Occipital lobe (tissue), 2 donors: ENCODE measurements around the gene FAIM2. TPM values are rescaled to one million over a fixed set of nuclear protein-coding genes. Genes with fewer than 3 reads are reported as not detected.
"Not testable (repeated sequence)": the region's sequence is repeated elsewhere in the genome, so short reads cannot be mapped to it uniquely, and the experiment has no call there.

ENCODE experiments used
- DNase-seq: peaks from one replicate; lab custom pipeline; 2025; lab: John Stamatoyannopoulos, UW
- total RNA-seq: library from RNA; depleted of rRNA; stranded (reverse); fragments of >200 nt; gene quantifications from one replicate; pipeline ENCODE4 v1.2.3, GENCODE V29; 2014

Gene FAIM2
- total RNA-seq, 1 donor from 2014 or later, result 22.3 TPM

DNA sequence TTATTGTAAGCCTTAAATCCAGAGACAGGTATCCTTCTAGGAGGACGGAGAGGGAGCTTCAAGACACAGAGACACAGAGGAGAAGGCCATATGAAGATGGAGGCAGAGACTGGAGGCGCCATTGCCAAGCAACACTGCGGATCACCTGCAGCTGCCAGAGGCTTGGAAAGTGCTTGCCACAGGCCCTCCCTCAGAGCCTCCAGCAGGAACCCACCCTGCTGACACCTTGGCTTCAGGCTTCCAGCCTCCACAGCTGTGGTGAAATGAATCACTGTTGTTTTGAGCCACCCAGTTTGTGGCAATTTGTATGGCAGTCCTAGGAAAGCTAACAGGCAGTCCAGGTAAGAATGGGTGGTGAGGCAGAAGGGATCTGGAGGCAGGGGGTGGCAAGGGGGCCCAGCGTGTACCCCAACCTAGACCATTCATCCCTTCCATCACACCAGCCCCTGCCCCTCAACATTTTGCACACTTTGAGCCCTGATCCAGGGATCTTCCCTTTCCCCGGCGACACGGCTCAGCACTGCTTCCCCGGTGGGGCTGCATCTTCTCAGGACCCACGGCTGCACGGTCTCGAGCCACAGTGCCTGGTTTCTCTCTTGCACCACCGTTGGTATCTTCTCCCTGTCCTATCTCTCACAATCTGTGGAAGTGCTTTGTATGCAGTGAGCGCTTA, 38.5 kb downstream of the FAIM2 start:
- no peak for DNase-seq

DNA sequence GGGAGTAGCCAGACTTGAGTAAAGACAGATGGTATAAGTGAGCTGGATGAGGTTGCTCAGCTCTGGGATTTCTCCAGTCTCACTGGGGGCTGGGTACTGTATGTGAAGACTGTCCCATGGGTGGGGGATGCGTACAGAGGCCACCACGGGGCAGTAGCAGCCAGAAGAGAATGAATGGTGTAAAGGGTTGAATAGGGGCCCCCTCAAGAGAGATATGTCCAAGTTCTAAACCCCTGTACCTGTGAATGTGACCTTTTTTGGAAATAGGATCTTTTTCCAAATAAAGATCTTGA, 39.0 kb downstream of the FAIM2 start:
- no peak for DNase-seq

DNA sequence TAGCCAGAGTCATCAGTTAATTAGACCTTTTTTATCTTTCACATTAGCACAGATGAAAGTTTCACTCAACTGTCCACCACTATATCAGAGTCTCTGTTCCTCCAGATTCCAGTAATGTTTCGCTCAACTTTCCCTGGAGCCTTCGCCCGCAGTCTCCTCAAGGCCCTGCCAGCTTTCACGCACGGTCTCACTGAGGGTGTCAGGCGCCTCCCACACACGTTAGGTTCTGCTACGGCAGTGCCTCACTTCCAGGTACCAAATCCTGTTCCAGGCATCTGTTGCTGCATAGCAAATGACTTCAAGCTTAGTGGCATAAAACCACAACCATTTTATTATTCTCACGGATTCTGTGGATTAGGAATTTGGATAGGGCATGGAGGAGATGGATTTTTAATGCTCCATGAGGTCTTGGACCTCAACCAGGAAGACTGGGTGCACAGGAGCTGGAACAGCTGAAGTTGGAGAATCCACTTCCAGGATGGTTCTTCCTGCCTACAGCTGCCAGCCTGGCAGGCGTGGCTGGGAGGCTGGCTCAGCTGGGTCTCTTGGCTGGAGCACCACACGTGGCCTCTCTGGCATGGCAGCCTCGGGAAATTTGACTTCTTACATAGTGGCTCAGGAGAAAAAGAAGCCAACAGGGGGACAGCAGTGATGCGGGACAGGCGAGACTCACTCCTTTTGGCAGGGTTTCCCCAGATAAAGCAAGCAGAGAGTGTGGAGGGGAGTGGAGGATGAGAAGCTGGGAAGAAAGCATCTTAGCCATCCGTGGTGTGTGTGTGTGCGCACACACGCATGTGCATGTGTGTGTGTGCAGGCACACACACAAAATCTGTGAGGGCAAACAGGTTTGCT, 39.5 kb downstream of the FAIM2 start:
- DNase-seq, result no peak

DNA sequence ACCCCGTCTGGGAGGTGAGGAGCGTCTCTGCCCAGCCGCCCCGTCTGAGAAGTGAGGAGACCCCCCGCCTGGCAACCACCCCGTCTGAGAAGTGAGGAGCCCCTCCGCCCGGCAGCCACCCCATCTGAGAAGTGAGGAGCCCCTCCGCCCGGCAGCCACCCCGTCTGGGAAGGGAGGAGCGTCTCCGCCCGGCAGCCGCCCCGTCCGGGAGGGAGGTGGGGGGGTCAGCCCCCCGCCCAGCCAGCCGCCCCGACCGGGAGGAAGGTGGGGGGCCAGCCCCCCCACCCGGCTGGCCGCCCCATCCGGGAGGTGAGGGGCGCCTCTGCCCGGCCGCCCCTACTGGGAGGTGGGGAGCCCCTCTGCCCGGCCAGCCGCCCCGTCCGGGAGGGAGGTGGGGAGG, 42.8 kb downstream of the FAIM2 start:
- not testable (repeated sequence) for DNase-seq

DNA sequence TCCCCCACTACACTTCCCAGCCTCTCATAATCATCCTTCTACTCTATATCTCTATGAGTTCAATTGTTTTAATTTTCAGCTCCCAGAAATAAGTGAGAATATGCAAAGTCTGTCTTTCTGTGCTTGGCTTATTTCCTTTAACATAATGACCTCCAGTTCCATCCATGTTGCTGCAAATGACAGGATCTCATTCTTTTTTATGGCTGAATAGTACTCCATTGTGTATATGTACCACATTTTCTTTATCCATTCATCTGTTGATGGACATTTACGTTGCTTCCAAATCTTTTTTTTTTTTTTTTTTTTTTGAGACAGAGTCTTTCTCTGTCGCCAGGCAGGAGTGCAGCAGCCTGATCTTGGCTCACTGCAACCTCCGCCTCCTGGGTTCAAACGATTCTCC, 47.8 kb downstream of the FAIM2 start:
- DNase-seq, result not testable (repeated sequence)

DNA sequence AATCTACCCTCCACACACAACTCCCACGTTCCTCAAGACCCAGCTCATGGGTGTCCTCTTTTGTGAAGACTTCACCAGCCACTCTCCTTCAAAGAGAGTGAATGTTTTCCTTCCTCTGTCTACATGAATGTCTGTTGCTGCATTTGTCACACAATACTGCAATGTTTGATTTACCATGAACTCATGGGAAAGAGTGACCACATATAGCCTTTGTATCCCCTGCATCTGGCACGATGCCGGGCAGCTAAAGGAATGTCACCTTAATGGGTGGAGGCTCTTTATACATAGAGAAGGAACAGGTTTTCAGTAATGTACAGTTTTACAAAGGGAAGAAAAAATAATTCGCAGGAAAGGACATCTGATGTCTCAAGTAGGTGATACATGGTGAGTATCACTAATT, 48.7 kb downstream of the FAIM2 start:
- DNase-seq, result no peak

DNA sequence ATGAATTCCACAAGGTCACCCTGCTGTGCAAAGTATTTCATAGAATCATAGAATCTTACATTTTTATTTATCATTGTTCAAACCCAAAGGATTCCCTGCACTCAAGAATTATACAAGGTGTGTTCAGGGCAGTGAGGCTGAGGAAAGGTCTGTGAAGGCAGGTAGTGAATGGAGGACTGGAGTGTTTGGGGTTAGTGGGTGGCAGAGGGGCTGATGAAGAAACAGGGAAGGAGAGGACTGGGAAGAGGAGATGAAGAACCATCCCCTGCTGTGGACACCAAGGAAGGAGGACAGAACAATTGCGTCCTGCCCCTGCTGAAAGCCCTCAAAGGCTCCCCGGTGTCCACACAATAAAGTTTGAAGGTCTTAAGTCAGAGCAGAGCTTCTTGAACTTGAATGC, 50.0 kb downstream of the FAIM2 start:
- no peak for DNase-seq

DNA sequence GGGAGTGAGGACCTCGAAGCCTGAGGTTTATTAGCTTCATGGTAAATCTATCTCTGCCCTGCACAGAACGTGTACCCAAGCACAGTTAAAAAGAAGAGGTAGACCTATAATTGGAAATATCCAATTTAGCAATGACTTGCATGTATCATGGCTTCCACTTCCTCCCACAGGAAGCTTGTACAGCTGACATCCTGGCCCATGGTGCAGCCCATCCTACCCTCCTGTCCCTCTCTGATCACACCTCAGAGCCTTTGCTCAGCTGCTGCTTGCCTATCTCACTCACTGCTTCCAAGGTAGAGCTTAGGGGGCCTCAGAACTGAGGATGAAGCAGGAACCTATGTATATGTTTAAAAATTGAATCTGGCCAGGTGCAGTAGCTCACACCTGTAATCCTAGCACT, 56.5 kb downstream of the FAIM2 start:
- no peak for DNase-seq

DNA sequence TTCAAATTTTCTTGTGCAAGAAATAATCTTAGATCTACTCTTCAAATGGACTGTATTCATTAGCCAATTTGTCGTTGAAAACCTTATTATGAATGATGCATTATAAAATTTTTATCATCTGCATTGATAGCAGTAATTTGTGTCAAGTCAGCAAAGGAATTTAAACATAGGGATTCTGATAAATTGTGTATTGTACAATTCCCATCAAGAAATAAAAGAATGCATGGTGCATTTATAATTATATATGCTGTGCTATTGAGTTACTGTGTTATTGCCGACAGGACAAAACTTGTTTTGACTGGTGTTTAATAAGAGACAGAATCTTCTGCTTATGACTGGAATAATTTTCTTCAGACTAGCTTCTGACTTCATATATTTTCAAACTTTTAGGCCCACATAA, 57.7 kb downstream of the FAIM2 start:
- DNase-seq, result no peak

DNA sequence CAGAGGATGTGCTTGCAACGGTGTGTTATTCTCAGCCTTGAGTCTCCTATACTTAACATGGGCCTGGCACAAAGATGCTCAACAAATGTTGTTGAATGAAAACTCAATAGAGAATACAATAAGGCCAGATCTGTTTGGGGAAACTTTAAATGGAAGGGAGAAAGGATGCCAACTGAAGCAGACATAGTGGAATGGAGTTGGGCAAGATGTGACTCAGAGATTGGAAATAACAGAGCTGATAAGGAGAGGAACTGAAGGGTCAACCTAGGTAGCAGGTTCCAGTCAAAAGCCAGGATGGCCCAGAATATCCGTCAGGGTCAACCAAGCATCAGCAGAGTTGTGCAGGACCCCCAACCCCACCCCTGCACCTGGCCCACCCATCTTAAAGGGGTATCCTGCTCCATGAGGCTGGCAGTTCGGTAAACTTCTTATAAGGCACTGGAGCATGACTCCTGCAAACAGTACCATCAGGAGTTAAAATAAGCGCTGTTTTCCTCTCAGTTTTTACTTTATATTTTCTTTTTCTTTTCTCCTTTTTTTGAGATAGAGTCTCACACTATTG, 59.7 kb downstream of the FAIM2 start:
- DNase-seq, result no peak

DNA sequence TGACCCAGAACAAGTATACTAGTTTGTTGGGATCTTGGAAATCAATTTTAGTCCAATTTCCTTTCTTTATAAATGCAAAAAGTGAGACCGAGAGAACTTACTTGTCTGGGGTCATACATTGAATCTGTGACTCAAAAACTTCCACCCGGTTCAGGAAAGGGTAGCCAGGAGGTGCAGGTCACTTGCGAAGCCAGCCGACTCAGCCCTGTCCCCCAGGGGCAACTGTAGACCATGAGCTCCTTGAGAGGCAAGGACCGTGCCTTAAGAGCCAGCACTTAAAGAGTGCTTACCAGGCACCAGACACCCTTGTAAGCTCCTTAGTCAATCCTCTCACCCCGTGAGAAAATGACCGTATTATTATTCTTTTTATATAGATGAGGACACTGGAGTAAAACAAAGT, 60.3 kb downstream of the FAIM2 start:
- no peak for DNase-seq

DNA sequence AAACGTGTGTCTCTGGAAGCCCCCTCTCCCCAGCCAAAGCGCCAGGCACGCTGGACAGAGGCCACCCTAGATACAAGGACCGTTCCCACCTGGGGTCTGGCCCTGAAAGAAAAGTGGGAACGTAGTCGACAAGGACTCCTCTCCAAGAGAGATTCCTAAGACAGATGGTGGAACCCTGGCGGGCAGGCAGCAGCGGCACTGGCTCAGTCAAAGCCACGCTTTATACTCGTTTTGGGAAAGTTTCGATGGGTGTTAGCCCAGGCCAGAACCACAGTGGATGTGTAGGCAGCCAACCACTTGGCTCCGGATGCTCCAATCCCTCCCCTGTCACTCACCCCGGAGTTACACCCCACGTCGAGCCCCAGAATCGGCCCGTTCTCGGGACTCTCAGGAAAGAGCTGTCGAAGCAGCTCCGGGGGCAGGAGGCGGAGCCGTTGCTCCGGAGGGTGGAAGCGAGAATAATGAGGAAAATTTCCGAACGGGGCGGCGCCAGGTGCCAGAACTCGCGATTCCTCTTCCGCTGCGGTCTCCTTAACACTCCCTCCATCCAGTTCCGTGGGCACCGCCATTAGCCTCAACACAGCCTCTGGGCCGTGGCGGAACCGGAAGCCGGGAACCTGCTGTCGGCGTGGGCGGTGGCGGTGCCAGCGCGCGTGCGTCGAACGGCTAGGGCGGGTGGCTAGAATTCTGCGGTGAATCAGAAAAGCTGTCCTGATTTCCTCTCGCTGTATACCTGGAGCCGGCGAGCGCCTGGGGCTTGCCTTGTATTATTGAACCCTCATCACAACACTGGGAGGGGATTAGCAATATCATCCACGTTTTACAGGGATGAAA, 61.0 kb downstream of the FAIM2 start, which contains the start of gene BCDIN3D:
Gene BCDIN3D, minus strand, starts transcription at position 588 of the 834 bp plus-strand sequence. Its CDS starts 19 bp downstream, at position 569.
- peak; percentile 91 for DNase-seq

DNA sequence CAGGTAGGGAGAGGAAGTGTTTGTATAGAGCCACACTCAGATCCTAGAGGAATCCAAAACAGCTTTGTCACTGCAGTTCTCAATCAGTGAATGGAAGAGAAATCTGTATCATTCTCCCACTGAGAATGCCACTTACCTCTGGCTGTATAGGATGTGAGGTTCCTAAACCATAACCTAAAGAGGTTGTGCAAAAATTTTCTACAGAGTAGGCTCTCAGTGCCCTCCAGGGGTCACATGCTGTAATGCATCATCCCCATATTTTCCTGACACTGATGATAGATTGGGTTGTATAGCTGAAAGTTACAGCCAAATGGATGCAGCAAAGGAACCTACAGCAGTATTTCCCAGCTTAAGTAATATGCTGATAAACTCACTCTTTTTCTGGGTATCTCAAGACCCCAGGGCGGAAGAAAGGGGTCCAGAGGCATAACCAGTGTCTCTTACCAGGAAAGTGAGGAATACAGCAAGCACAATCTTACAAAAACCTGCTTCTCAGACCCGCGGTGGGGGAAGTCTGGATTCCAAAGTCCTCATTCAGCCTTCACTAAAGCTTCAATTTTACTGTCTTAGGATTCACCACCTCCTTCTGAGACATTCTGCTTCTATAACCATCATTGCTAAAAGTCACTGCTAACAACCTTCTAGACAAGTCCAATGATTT, 64.6 kb downstream of the FAIM2 start:
- DNase-seq, result no peak

DNA sequence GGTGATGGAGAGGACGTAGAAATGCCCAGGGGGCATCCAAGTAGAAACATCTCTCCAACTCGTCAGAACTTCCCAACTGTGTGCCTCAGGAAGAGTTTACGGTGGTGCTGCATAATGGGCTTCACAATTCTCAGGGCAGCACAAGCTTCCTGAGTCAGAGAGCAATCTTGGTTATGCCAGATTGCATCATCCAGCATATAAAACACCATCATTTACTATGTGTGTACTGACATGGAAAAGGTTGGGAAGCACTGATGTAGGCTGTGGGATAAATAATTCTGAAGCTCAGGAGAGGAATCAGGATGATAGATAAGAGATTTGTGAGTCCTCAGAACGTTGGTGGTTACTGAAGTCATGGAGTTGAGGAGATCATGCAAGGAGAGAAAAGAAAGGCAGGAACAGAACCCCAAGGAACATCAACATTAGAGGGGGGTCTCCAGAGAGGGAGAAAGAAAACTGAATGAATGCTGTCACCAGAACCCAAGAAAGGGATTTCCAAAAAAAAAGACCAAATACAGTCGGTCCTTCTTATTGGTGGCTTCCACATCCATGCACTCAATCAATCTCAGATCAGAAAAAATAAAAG, 70.8 kb downstream of the FAIM2 start:
- DNase-seq, result no peak

DNA sequence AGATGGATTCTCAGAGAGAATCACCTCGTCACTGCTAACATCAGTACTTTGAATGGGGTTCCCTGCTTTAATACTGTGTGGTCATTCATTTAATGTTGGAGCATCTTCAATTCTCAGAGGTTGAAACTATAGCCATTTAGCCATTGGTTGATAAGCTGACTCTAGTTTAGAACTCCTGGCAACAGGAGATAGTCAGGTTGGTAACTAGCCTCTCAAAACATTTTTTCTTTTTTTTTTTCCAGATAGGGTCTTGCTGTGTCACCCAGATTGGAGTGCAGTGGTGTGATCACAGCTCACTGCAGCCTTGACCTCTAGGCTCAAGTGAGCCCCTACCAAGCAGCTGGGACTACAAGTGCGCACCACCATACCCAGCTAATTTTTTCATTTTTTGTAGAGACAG, 72.0 kb downstream of the FAIM2 start:
- DNase-seq, result no peak

DNA sequence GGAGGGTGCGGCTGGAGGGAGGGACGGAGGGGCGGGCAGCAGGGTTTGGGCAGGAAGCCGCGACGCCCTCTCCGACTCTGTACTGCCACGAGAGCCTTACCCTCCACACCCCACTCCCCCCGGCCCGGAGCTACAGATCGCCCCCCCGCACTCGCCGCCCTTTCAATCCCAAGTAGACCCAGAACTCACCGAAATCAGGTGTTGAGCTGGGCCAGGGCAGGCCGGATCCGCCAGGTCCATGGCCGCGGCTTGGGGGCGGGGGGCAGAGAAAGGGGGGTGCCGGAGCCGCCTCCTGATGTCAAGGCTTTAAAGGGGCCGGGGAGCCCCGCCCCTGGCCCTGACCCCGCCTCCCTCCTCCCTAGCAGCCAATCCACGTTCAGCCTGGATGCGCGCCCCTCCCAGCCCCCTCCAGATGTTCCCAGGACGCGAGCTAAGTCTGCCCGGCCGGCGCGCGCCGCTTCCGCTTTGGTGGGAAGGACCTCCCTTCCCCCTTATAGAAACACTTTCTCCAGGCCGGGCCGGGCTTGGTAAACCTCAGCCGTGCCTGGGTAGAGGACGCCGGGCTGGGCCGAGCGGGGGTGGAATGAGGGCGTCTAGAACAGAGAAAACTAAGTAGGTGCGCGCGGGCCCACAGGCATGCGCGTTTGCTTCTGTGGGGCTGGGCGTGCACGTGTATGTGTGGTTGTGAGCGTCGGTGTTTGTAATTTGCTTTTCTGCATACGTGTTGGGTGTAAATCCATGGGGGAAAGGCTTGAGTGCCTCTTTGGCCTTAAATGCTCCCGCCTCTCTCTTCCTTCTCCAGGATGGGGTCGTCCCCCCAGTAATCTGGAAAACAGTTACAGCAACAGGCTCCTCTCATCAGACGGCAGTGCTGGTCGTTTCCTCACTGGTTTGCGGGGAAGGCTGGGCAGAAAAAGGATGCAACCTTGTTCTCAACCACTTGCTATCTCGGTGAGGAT, 75.3 kb downstream of the FAIM2 start, which contains the start of gene NCKAP5L:
Gene NCKAP5L, minus strand, starts transcription at position 281 of the 959 bp plus-strand sequence. CDS start 24,369 bp downstream, outside the sequence.
- peak; percentile 91 for DNase-seq

DNA sequence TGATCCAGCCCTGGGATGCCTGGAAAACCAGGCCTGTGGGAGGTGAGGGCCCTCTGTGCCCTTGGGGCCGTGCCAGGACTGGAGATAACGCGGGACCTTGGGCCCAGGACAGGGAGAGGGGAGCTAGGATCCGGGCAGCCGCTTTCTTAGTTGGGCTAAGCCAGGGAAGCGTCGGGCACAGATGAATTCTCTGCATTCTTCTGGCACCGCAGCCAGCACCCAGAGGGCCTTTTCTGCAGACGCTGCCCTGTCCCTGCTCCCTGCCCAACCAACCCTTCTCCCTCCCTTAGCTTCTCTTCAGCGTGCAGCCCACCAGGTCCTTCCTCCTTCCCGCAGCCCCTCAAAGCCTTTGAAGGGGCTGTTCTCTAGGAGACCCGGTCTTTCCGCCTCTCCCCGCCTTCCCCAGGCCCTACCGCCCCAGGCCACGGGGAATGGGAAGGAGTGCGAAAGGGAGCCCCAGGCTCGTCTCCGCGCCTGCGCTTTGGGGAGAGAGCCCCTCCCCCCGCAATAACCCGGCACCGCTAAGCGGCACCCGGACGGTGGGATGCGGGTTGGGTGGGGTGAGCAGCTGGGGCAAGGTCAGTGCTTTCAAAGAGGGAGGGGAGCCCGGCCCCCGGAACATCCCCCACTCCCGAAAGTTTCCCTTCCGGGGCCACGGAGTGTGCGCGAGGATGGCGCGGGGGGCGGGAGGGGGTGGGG, 76.2 kb downstream of the FAIM2 start:
- peak; percentile 40 for DNase-seq

DNA sequence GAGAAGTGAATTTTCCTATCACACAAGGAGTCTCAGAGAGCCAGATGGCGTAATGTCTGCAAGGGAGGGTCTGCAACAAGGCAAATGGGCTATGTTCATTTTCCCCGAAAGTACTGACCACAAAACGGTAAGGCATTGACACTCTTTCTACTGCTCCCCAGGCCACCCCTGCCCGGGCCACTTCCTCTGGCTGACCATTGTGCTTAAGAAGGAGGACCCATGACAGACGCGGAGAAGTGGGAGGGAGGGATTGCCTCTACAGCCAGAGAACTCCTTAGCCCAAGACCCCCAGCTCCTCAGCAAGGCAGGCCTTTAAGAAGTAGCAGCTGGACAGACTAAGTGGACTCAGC, 76.7 kb downstream of the FAIM2 start:
- no peak for DNase-seq

DNA sequence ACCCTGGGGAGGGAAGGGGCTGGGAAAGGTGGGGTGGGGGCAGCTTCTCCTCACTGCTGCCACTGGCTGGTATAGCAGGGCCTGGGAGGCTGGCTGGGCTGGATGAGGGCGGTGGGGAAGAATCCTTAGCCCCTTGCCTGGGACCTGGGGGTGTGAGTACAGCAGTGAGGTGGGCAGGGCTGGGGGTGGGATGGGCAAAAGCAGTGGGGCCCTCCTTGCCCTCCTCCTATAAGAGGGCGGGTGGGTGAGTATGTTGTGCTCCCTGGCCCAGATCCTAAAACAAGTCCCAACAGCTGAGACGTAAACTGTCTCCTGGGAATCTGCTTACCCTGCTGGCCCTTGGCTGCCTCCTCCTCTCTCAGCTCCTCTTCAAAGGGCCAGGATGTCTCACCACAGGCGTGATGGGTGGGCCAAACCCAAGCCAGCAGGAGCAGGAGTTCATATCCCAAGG, 77.7 kb downstream of the FAIM2 start:
- no peak for DNase-seq
